ENCODE data around the gene D2HGDH.

DNA sequence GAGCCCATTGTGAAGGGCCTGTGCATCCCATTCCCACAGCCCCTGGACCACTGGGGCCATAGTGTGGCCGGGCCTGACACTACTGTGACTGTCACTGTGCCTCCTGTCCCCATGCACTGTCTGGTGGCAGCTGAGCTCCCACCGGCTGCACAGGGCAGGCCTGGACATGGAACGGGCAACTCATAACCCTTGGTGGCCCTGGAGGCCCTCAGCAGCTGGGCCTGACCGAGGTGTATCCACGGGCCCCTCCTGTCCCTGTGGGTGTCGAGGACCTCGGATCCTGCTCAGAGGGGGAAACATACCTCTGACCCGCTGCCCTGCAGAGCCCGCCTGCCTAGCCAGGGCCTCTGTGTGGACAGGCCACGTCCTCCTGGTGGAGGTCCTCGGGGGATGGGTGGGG is 34.4 kb downstream of the D2HGDH start:
- TF ChIP-seq, protein P1, sequence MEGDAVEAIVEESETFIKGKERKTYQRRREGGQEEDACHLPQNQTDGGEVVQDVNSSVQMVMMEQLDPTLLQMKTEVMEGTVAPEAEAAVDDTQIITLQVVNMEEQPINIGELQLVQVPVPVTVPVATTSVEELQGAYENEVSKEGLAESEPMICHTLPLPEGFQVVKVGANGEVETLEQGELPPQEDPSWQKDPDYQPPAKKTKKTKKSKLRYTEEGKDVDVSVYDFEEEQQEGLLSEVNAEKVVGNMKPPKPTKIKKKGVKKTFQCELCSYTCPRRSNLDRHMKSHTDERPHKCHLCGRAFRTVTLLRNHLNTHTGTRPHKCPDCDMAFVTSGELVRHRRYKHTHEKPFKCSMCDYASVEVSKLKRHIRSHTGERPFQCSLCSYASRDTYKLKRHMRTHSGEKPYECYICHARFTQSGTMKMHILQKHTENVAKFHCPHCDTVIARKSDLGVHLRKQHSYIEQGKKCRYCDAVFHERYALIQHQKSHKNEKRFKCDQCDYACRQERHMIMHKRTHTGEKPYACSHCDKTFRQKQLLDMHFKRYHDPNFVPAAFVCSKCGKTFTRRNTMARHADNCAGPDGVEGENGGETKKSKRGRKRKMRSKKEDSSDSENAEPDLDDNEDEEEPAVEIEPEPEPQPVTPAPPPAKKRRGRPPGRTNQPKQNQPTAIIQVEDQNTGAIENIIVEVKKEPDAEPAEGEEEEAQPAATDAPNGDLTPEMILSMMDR (IDR thresholded peaks at IDR 0.05; ENCODE audit: low read depth, low read length, poor library complexity, severe bottlenecking), result no peak
- TF ChIP-seq EZH2phosphoT487 (IDR thresholded peaks at IDR 0.05; ENCODE audit: borderline replicate concordance, low read length), result no peak

All from DOHH2 (cell line).